CD14-positive monocyte (primary cell): ENCODE measurements around the gene C6orf163. TPM values are rescaled to one million over a fixed set of nuclear protein-coding genes. Genes with fewer than 3 reads are reported as not detected.

ENCODE experiments used
- DNase-seq, 3 donors: peaks; one replicate each; pipeline ENCODE4 v3.0.0-alpha.2; 2011 to 2022
- H2AFZ ChIP-seq: 2 replicates; pipeline ENCODE4 v1.6.0; 2012; ENCODE audit warnings: mild to moderate bottlenecking, low read depth, low read length, inconsistent platforms; ENCODE audit not compliant: insufficient read depth, poor library complexity, severe bottlenecking
- H3K27ac ChIP-seq, 2 donors: 1 replicate in 1 of 2; 2 replicates in 1 of 2; pipeline ENCODE4 v1.5.1; 2012 to 2013; ENCODE audit warnings: low read length in 2 of 2, control low read depth in 1 of 2, inconsistent platforms in 1 of 2, low read depth in 1 of 2, mild to moderate bottlenecking in 1 of 2
- H3K27me3 ChIP-seq, 2 donors: one replicate each; pipeline versions ENCODE4 v1.6.0 to v1.6.1; 2011 to 2013; ENCODE audit warnings: low read length in 2 of 2; ENCODE audit not compliant: control insufficient read depth in 2 of 2, insufficient read depth in 2 of 2
- H3K36me3 ChIP-seq, 2 donors: replicated peaks in 1 of 2; 1 replicate in 1 of 2; 2 replicates in 1 of 2; pipeline versions ENCODE4 v1.5.1 to v1.6.1; 2012 to 2013; ENCODE audit warnings: low read length in 2 of 2, control low read depth in 1 of 2, inconsistent platforms in 1 of 2, mild to moderate bottlenecking in 1 of 2; ENCODE audit not compliant: insufficient read depth in 2 of 2, control insufficient read depth in 1 of 2
- H3K4me1 ChIP-seq, 2 donors: 1 replicate in 1 of 2; 2 replicates in 1 of 2; pipeline versions ENCODE4 v1.5.1 to v1.6.1; 2012 to 2013; ENCODE audit warnings: low read length in 2 of 2, control low read depth in 1 of 2, inconsistent platforms in 1 of 2, mild to moderate bottlenecking in 1 of 2, moderate library complexity in 1 of 2; ENCODE audit not compliant: insufficient read depth in 2 of 2, control insufficient read depth in 1 of 2
- H3K4me2 ChIP-seq: replicated peaks from 2 replicates; pipeline ENCODE3; 2012; ENCODE audit warnings: low read length, moderate library complexity, mild to moderate bottlenecking; ENCODE audit not compliant: poor library complexity, severe bottlenecking; ENCODE audit errors: extremely low read depth
- H3K4me3 ChIP-seq, 3 experiments: fragments of 200-600 bp in 1 of 3; sonication (generic) in 1 of 3; replicated peaks in 1 of 3; 1 replicate in 2 of 3; 2 replicates in 1 of 3; pipeline ENCODE4 v1.5.1; 2011 to 2013; ENCODE audit warnings: low read length in 3 of 3, mild to moderate bottlenecking in 3 of 3, control low read depth in 2 of 3, low read depth in 2 of 3, inconsistent platforms in 1 of 3, moderate library complexity in 1 of 3
- H3K79me2 ChIP-seq: 2 replicates; pipeline ENCODE4 v1.6.0; 2012; ENCODE audit warnings: mild to moderate bottlenecking, control low read depth, inconsistent platforms, low read length, moderate library complexity; ENCODE audit not compliant: insufficient read depth
- H3K9ac ChIP-seq: 2 replicates; pipeline ENCODE4 v1.6.0; 2017; ENCODE audit warnings: low read length, mild to moderate bottlenecking; ENCODE audit not compliant: insufficient read depth, poor library complexity, severe bottlenecking
- H3K9me3 ChIP-seq, 2 donors: replicated peaks in 1 of 2; 1 replicate in 1 of 2; 2 replicates in 1 of 2; pipeline versions ENCODE4 v1.5.1 to v1.6.1; 2012 to 2013; ENCODE audit warnings: low read length in 2 of 2, control low read depth in 1 of 2; ENCODE audit not compliant: control insufficient read depth in 1 of 2, insufficient read depth in 1 of 2
- H4K20me1 ChIP-seq: 2 replicates; pipeline ENCODE4 v1.6.0; 2012; ENCODE audit warnings: mild to moderate bottlenecking, low read length, control low read depth, moderate library complexity; ENCODE audit not compliant: insufficient read depth
- H3K27ac Mint-ChIP-seq, 7 donors: one replicate each; pipeline ENCODE4 v1.8.0; 2020; ENCODE audit warnings: mild to moderate bottlenecking in 7 of 7, mixed read lengths in 7 of 7, moderate library complexity in 6 of 7, inconsistent platforms in 2 of 7
- H3K27me3 Mint-ChIP-seq, 3 donors: one replicate each; pipeline ENCODE4 v1.8.0; 2021 to 2022; ENCODE audit warnings: low read depth in 3 of 3, mild to moderate bottlenecking in 3 of 3, mixed read lengths in 3 of 3, moderate library complexity in 3 of 3, inconsistent platforms in 1 of 3
- H3K36me3 Mint-ChIP-seq, 2 donors: one replicate each; pipeline ENCODE4 v1.8.0; 2020; ENCODE audit warnings: mixed read lengths in 2 of 2, inconsistent platforms in 1 of 2, mild to moderate bottlenecking in 1 of 2
- H3K4me1 Mint-ChIP-seq: one replicate; pipeline ENCODE4 v1.8.0; 2020; ENCODE audit warnings: mild to moderate bottlenecking, mixed read lengths
- H3K4me3 Mint-ChIP-seq, 2 donors: one replicate each; pipeline ENCODE4 v1.8.0; 2020; ENCODE audit warnings: mild to moderate bottlenecking in 2 of 2, mixed read lengths in 2 of 2, moderate library complexity in 1 of 2
- H3K9me3 Mint-ChIP-seq, 7 donors: one replicate each; pipeline ENCODE4 v1.8.0; 2020 to 2022; ENCODE audit warnings: mixed read lengths in 7 of 7, mild to moderate bottlenecking in 6 of 7, moderate library complexity in 6 of 7, inconsistent platforms in 2 of 7
- CTCF ChIP-seq: fragments of 200-600 bp; IDR thresholded peaks from one replicate; pipeline ENCODE4 v1.8.0; 2022; ENCODE audit warnings: antibody characterized with exemption, mild to moderate bottlenecking
- WGBS: methylation state at CpG from one replicate; pipeline ENCODE4 v1.1.5; 2013; ENCODE audit warnings: missing lambda C conversion rate; ENCODE audit not compliant: insufficient coverage; 5-methylcytosine and 5-hydroxymethylcytosine counted together
- intact Hi-C, 2 donors: fragments of 100-400 bp; cut with micrococcal nuclease; formaldehyde crosslinking; loops; one replicate each; pipeline versions ENCODE4 v1.15.0 to v1.15.1; 2023
- polyA plus RNA-seq, 3 donors: library from polyadenylated mRNA; depleted of rRNA in 1 of 3; unstranded in 2 of 3; stranded (reverse) in 1 of 3; fragments of 300-500 nt in 2 of 3; fragments of >200 nt in 1 of 3; fragmentation: Illumina TruSeq in 2 of 3; gene quantifications; 1 replicate in 2 of 3; 2 replicates in 1 of 3; pipeline ENCODE4 v1.2.3, GENCODE V29; 2012 to 2021

Gene C6orf163
- polyA plus RNA-seq, 3 donors: 0.26 to 0.27 TPM; not detected in 1

GRCh38 chr6:87351583-87351982 lies 7.0 kb downstream of the C6orf163 start:
- no peaks in the 10 kb centered on the region for H3K27me3 ChIP-seq
- Mint-ChIP-seq H3K4me1 (no peaks in the 10 kb centered on the region), H3K27ac (no peak overlapping the region), H3K27me3 (no peaks in the 10 kb centered on the region), H3K4me3 (no peak overlapping the region), H3K36me3 (no peaks in the 10 kb centered on the region), H3K9me3 (no peaks in the 10 kb centered on the region)
- H3K4me3 ChIP-seq: no peak overlapping the region
- DNase-seq: no peak
- WGBS: no CpG with 5 or more reads among the region's 1 CpG
- no peaks in the 10 kb centered on the region for H3K36me3 ChIP-seq
- H3K27ac ChIP-seq: no peak overlapping the region
- TF ChIP-seq CTCF: no peak
- H3K4me1 ChIP-seq: no peaks in the 10 kb centered on the region
- H3K4me2 ChIP-seq: no peak overlapping the region
- H3K79me2 ChIP-seq: no peaks in the 10 kb centered on the region
- H4K20me1 ChIP-seq: no peaks in the 10 kb centered on the region
- H3K9ac ChIP-seq: no peak overlapping the region
- H2AFZ ChIP-seq: no peak overlapping the region
- H3K9me3 ChIP-seq: no peaks in the 10 kb centered on the region
- intact Hi-C loops: no loop called here

- Mint-ChIP-seq H3K9me3 (peaks cover 0 to 2% (median 0%) of the 10 kb centered on the region in 7 donors), H3K36me3 (peaks cover 0 to 2% of the 10 kb centered on the region in 2 donors), H3K27ac (no peak overlapping the region), H3K4me3 (no peak overlapping the region), H3K4me1 (no peaks in the 10 kb centered on the region), H3K27me3 (no peaks in the 10 kb centered on the region)
- no peak for DNase-seq
- intact Hi-C loops: no loop called here
- H3K4me3 ChIP-seq: no peak overlapping the region
- H3K27ac ChIP-seq: no peak overlapping the region
- no peak overlapping the region for H3K9ac ChIP-seq
- H3K4me2 ChIP-seq: no peak overlapping the region
- no peaks in the 10 kb centered on the region for H3K27me3 ChIP-seq
- no peaks in the 10 kb centered on the region for H3K36me3 ChIP-seq
- H4K20me1 ChIP-seq: no peaks in the 10 kb centered on the region
- H3K4me1 ChIP-seq: no peaks in the 10 kb centered on the region
- H2AFZ ChIP-seq: no peak overlapping the region
- H3K9me3 ChIP-seq: no peaks in the 10 kb centered on the region
- H3K79me2 ChIP-seq: no peaks in the 10 kb centered on the region
- WGBS: 100% methylated on average over 2 of the region's 4 CpGs
- TF ChIP-seq CTCF: no peak
Measured at GRCh38 chr6:87356181-87356580, 11.6 kb downstream of the C6orf163 start.
